Measurements from ENCODE around the gene SERPINB7.

SERPINB7 gene

DNA sequence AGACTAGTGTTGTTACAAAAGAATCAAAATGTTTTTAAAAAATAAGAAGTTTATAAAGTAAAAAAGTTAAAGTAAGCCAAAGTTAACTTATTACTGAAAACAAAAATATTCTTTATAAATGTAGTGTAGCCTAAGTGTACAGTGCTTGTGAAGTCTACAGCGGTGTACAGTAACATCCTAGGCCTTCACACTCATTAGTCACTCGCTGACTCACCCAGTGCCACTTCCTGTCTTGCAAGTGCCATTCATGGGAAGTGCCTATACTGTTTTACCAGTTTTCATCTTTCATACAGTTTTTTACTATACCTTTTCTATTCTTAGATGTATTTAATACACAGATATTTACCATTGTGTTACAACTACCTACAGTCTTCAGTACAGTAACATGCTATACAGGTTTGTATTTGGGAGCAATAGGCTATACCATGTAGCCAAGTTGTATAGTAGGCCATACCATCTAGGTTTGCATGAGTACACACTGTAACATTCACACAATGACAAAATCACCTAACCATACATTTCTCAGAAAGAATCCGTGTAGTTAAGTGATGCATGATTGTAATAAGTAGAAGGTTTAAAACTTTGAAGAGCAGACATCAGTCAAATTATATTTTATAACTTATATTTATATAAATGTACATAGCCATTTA is 13.4 kb downstream of the SERPINB7 start:
- Histone ChIP-seq H3K4me1 (ENCODE audit: control insufficient read depth, insufficient read depth, low read length) (peaks cover 11% of the 10 kb centered on the region), H3K9me3 (replicated peaks; ENCODE audit: low read length) (no peaks in the 10 kb centered on the region), H3K9ac (ENCODE audit: low read depth, low read length) (peak overlapping the region; percentile 2), H3K36me3 (ENCODE audit: insufficient read depth, low read length) (no peaks in the 10 kb centered on the region), H3K27me3 (ENCODE audit: control insufficient read depth, insufficient read depth, low read length) (no peaks in the 10 kb centered on the region), H3K4me2 (ENCODE audit: low read length) (peak overlapping the region; percentile 13), H3K4me3 (ENCODE audit: low read length) (no peak overlapping the region)

DNA sequence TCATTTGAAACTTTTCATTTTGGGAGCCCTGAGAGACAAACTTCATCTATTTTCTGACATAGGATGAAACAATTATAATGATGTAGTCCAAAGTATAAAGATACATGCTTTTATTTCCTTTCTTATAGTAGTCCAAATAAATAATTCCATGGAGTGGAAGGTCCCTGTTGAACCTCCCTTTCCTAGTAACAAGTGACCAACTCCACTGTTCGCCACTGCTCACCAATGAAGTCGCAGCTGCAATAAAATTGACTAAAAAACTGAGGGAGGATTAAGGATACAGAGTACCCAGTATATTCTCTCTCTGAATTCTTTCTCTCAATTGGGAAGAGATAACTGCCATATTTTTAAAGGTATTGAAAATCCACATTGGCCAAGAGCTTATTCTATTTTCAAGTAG is 14.1 kb downstream of the SERPINB7 start:
- H3K4me3 ChIP-seq (ENCODE audit: low read length) = no peak overlapping the region
- peaks cover 11% of the 10 kb centered on the region for H3K4me1 ChIP-seq (ENCODE audit: control insufficient read depth, insufficient read depth, low read length)
- no peak overlapping the region for H3K9ac ChIP-seq (ENCODE audit: low read depth, low read length)
- H3K4me2 ChIP-seq (ENCODE audit: low read length) = no peak overlapping the region
- no peaks in the 10 kb centered on the region for H3K27me3 ChIP-seq (ENCODE audit: control insufficient read depth, insufficient read depth, low read length)
- no peaks in the 10 kb centered on the region for H3K36me3 ChIP-seq (ENCODE audit: insufficient read depth, low read length)
- H3K9me3 ChIP-seq (replicated peaks; ENCODE audit: low read length) = no peaks in the 10 kb centered on the region

DNA sequence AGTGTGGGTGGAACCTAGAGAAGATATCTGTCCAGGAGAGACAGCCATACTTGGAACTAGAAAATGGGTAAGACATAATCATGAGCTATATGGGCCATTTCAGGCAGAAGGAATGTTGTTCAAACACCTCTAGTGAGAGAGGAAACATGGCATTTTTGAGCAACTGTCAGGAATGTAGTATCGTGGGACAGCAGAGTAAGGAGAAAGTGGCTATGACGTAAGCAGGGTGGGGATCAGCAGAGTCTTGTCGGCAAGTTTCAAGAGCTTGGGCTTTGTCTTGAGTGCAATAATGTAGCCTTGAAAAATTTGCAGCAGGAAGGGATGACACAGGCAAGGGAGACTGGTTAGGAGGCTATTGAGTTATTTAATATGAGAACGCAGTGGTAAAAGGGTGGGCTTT is 20.4 kb downstream of the SERPINB7 start:
- H3K27me3 ChIP-seq (ENCODE audit: control insufficient read depth, insufficient read depth, low read length) = no peaks in the 10 kb centered on the region
- no peaks in the 10 kb centered on the region for H3K9me3 ChIP-seq (replicated peaks; ENCODE audit: low read length)
- no peak overlapping the region for H3K9ac ChIP-seq (ENCODE audit: low read depth, low read length)
- no peak overlapping the region for H3K4me2 ChIP-seq (ENCODE audit: low read length)
- H3K4me1 ChIP-seq (ENCODE audit: control insufficient read depth, insufficient read depth, low read length) = no peaks in the 10 kb centered on the region
- H3K36me3 ChIP-seq (ENCODE audit: insufficient read depth, low read length) = no peaks in the 10 kb centered on the region
- no peak overlapping the region for H3K4me3 ChIP-seq (ENCODE audit: low read length)

DNA sequence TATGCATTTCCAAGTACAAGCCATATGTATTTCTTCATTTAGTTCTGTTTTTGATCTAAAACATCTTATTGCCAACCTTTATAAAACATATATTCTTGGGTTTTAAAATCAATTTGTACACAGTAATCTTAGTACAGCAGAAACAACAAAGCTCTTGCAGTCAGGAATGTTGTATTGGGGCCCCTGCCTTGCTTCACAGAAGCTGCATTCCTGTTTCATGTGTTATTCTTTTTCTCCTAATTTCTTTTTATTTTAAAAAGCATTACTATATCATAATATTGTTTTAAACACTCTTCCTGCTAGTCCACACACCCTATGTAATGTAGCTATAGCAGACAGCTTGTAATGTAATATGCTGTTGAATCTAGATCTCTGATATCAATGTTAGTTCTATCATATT is 24.0 kb downstream of the SERPINB7 start:
- no peaks in the 10 kb centered on the region for H3K27me3 ChIP-seq (ENCODE audit: control insufficient read depth, insufficient read depth, low read length)
- H3K4me1 ChIP-seq (ENCODE audit: control insufficient read depth, insufficient read depth, low read length) = no peaks in the 10 kb centered on the region
- H3K9me3 ChIP-seq (replicated peaks; ENCODE audit: low read length) = no peaks in the 10 kb centered on the region
- H3K4me3 ChIP-seq (ENCODE audit: low read length) = no peak overlapping the region
- no peak overlapping the region for H3K4me2 ChIP-seq (ENCODE audit: low read length)
- H3K36me3 ChIP-seq (ENCODE audit: insufficient read depth, low read length) = no peaks in the 10 kb centered on the region
- H3K9ac ChIP-seq (ENCODE audit: low read depth, low read length) = no peak overlapping the region

DNA sequence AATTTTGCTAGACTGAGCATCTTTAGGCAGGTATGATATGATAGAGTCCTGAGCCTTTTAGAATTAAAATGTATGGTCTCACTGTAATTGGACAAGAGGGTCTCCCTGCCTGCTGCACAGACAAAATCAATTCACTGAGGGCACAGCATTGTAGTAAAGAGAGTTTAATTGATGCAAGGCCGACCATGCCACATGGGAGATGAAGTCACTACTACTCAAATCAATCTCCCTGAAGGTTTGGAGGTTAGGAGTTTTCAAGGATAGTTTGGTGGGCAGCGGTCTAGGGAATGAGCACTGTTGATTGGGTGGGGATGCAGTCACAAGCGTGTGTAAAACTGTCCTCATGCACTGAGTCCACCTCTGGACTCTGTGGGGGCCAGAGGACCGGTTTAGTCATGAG is 26.1 kb downstream of the SERPINB7 start:
- Histone ChIP-seq H3K9me3 (replicated peaks; ENCODE audit: low read length) (no peaks in the 10 kb centered on the region), H3K4me3 (ENCODE audit: low read length) (no peak overlapping the region), H3K4me1 (ENCODE audit: control insufficient read depth, insufficient read depth, low read length) (no peaks in the 10 kb centered on the region), H3K27me3 (ENCODE audit: control insufficient read depth, insufficient read depth, low read length) (no peaks in the 10 kb centered on the region), H3K36me3 (ENCODE audit: insufficient read depth, low read length) (no peaks in the 10 kb centered on the region), H3K4me2 (ENCODE audit: low read length) (no peak overlapping the region), H3K9ac (ENCODE audit: low read depth, low read length) (no peak overlapping the region)

DNA sequence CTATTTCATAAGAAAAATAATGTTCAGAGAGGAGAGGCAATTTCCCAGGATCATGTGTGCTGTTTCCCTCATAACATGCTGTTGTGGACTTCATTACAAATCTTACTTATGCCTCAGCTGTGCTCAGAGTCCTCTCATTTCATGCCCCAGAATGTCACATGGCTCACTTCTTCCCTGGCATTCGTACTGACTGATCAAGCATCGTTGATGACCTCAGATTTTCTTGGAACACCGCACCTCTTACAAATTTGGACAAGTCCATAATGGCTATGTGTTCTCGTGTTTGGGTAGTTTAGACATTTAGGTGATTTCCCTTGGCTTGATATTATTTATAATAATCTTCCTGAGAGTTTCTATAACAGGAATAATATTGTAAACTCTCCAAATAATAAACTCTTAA is 32.9 kb downstream of the SERPINB7 start:
- no peak overlapping the region for H3K9ac ChIP-seq (ENCODE audit: low read depth, low read length)

DNA sequence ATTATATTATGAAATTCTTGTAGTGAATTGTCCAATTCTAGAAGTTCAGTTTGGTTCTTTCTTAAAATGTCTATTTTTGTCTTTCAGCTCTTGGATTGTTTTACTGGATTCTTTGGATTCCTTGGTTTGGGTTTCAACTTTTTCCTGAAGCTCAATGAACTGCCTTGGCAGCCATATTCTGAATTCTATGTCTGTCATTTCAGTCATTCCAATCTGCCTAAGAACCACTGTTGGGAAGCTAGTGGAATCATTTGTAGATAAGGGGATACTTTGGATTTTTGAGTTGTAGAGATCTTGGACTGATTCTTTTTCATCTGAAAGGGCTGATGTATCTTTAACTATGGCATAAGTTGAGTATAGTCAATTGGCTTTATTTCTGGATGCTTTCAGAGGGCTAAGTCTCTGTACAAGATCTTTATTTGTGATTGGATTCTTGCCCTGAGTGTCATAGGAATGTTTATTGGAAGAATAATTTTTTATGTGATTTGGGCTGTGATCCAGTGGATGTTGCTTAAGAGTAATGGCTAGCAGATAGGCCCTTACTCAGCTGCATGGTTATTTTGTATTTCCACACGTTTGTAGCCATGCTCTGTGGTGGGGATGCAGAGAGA is 42.3 kb downstream of the SERPINB7 start:
- Histone ChIP-seq H3K4me2 (ENCODE audit: low read length) (no peak overlapping the region), H3K4me1 (ENCODE audit: control insufficient read depth, insufficient read depth, low read length) (peaks cover 12% of the 10 kb centered on the region), H3K9ac (ENCODE audit: low read depth, low read length) (no peak overlapping the region), H3K27me3 (ENCODE audit: control insufficient read depth, insufficient read depth, low read length) (no peaks in the 10 kb centered on the region), H3K36me3 (ENCODE audit: insufficient read depth, low read length) (no peaks in the 10 kb centered on the region), H3K9me3 (replicated peaks; ENCODE audit: low read length) (no peaks in the 10 kb centered on the region), H3K4me3 (ENCODE audit: low read length) (no peak overlapping the region)

More for the DNA sequence above, 32.9 kb downstream of the SERPINB7 start:
- no peak overlapping the region for H3K4me2 ChIP-seq (ENCODE audit: low read length)
- H3K36me3 ChIP-seq (ENCODE audit: insufficient read depth, low read length) = no peaks in the 10 kb centered on the region
- H3K9me3 ChIP-seq (replicated peaks; ENCODE audit: low read length) = no peaks in the 10 kb centered on the region
- H3K4me1 ChIP-seq (ENCODE audit: control insufficient read depth, insufficient read depth, low read length) = no peaks in the 10 kb centered on the region
- peaks cover 9% of the 10 kb centered on the region for H3K27me3 ChIP-seq (ENCODE audit: control insufficient read depth, insufficient read depth, low read length)
- no peak overlapping the region for H3K4me3 ChIP-seq (ENCODE audit: low read length)

DNA sequence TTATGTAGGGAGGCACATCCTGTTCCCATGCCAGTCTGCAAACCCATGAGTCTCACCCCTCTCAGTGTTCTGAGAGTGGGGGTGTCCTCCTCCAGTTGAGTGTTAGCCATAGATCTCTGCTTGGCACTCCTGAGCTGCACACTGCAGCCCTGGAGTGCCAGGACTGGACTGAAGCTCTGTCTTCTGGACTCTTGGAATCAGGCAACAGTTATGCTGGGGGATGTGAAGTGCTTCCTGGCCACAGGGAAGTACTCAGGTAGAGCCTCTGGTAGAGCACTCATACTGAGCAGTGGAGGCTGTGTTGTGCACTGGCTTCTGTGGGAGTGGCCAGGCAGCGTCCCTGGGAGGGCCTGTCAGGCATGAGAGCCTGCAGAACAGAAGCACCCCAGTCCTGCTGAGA is 43.0 kb downstream of the SERPINB7 start:
- Histone ChIP-seq H3K4me1 (ENCODE audit: control insufficient read depth, insufficient read depth, low read length) (peaks cover 12% of the 10 kb centered on the region), H3K4me2 (ENCODE audit: low read length) (no peak overlapping the region), H3K27me3 (ENCODE audit: control insufficient read depth, insufficient read depth, low read length) (no peaks in the 10 kb centered on the region), H3K36me3 (ENCODE audit: insufficient read depth, low read length) (no peaks in the 10 kb centered on the region), H3K4me3 (ENCODE audit: low read length) (no peak overlapping the region), H3K9me3 (replicated peaks; ENCODE audit: low read length) (no peaks in the 10 kb centered on the region), H3K9ac (ENCODE audit: low read depth, low read length) (no peak overlapping the region)

DNA sequence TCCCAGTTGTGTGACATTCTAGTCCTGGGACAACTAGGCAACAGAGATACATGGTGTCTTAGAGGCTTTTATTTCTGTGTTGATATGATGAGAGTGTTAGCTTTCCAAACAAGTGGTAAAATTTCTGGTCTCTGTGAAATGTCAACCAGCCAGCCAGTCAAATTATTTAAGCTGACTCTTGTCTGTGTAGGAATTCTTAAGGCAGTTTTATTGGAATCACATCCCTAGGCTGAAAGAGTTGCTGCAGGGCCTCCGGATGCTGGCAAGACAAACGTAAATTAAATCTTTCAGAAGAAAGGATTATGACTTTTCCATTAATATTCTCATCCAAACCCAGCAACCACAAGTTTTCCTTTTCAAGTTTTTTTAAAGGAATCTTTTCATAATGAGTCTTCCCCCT is 44.6 kb downstream of the SERPINB7 start:
- Histone ChIP-seq H3K4me2 (ENCODE audit: low read length) (no peak overlapping the region), H3K4me3 (ENCODE audit: low read length) (no peak overlapping the region), H3K36me3 (ENCODE audit: insufficient read depth, low read length) (no peaks in the 10 kb centered on the region), H3K4me1 (ENCODE audit: control insufficient read depth, insufficient read depth, low read length) (peaks cover 12% of the 10 kb centered on the region), H3K9ac (ENCODE audit: low read depth, low read length) (no peak overlapping the region), H3K27me3 (ENCODE audit: control insufficient read depth, insufficient read depth, low read length) (no peaks in the 10 kb centered on the region), H3K9me3 (replicated peaks; ENCODE audit: low read length) (no peaks in the 10 kb centered on the region)

DNA sequence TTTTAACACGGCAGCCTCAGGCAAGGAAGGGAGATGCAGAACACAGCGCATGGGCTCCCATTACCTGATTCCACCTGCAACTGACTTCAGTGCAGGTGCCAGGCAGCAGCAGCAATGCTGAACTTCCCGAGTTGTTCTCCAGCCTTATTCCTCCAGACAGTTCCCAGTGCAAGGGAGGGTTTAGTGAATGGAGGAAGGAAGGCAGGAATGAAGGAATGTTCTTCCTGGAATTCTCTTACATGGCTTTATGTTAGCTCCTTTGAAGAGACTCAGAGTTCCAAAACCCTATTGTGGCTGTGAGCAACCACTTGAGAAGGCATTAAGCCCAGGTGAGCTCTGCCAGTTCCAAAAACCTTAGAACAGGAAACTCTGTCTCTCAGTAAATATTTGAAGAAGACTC is 45.5 kb downstream of the SERPINB7 start:
- H3K4me2 ChIP-seq (ENCODE audit: low read length) = no peak overlapping the region
- H3K27me3 ChIP-seq (ENCODE audit: control insufficient read depth, insufficient read depth, low read length) = no peaks in the 10 kb centered on the region
- no peaks in the 10 kb centered on the region for H3K36me3 ChIP-seq (ENCODE audit: insufficient read depth, low read length)
- H3K9ac ChIP-seq (ENCODE audit: low read depth, low read length) = no peak overlapping the region
- no peak overlapping the region for H3K4me3 ChIP-seq (ENCODE audit: low read length)
- no peaks in the 10 kb centered on the region for H3K9me3 ChIP-seq (replicated peaks; ENCODE audit: low read length)
- H3K4me1 ChIP-seq (ENCODE audit: control insufficient read depth, insufficient read depth, low read length) = peaks cover 12% of the 10 kb centered on the region

DNA sequence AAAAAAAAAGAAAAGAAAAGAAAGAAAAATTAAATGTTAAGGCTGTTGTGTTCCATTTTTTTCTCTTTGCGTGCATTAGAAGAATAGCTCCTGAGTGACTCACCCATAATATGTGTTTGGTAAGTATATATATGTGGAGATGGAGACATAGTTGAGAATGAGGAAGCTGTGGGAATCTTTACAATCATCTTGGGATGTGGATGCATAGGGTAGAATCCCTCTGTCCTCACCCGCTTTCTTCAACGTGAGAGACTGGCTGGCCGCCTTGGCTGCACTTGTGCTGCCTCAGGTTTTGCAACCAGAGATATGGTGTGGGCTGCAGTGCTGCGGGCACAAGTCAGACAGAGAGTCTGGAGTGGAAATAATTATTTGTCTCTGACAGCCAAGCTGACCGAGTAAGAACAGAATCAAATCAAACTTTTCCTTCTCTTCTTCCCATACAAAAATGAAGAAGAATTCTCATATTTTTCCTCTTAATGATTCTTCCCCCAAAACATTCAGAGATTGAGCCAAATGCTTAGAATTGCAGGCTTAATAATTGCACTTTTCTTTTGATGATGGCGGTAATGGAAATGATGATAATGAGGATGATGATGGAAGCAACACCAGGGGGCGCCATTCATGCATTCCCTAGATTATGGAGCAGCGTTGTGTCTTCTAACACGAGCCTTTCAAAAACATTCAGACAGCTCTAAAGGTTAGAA is 48.5 kb downstream of the SERPINB7 start:
- Histone ChIP-seq H3K9me3 (replicated peaks; ENCODE audit: low read length) (no peaks in the 10 kb centered on the region), H3K4me3 (ENCODE audit: low read length) (no peak overlapping the region), H3K36me3 (ENCODE audit: insufficient read depth, low read length) (no peaks in the 10 kb centered on the region), H3K4me2 (ENCODE audit: low read length) (no peak overlapping the region), H3K9ac (ENCODE audit: low read depth, low read length) (no peak overlapping the region), H3K4me1 (ENCODE audit: control insufficient read depth, insufficient read depth, low read length) (peaks cover 3% of the 10 kb centered on the region), H3K27me3 (ENCODE audit: control insufficient read depth, insufficient read depth, low read length) (no peaks in the 10 kb centered on the region)

DNA sequence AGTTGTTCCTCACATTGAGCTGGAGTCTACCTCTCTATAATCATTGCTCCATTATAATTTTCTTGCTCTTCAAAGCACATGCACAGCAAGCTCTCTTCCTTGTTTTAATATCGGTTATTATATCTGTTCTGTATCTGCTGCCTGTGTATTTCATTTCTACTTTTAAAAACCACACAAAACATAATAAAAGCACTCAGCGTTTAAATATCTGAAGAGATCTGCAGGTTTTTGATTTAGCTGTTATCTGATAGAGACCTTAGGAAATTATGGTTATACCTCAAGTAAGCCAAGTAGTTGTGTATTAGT is 49.0 kb downstream of the SERPINB7 start:
- H3K27me3 ChIP-seq (ENCODE audit: control insufficient read depth, insufficient read depth, low read length) = no peaks in the 10 kb centered on the region
- no peaks in the 10 kb centered on the region for H3K36me3 ChIP-seq (ENCODE audit: insufficient read depth, low read length)
- no peak overlapping the region for H3K9ac ChIP-seq (ENCODE audit: low read depth, low read length)
- H3K4me2 ChIP-seq (ENCODE audit: low read length) = no peak overlapping the region
- no peaks in the 10 kb centered on the region for H3K4me1 ChIP-seq (ENCODE audit: control insufficient read depth, insufficient read depth, low read length)
- no peak overlapping the region for H3K4me3 ChIP-seq (ENCODE audit: low read length)
- H3K9me3 ChIP-seq (replicated peaks; ENCODE audit: low read length) = no peaks in the 10 kb centered on the region
